ENCODE results near the gene CCDC85A.

GRCh38 chr2:56197816-56198215 lies 14.0 kb downstream of the CCDC85A start:
- TF ChIP-seq TAF1 (IDR thresholded peaks at IDR 0.05; ENCODE audit: borderline replicate concordance, low read depth, low read length) (no peak), CTCF (IDR thresholded peaks at IDR 0.05) (no peak), POLR2AphosphoS5 (IDR thresholded peaks at IDR 0.05; ENCODE audit: low read depth, low read length) (no peak), EZH2phosphoT487 (IDR thresholded peaks at IDR 0.05; ENCODE audit: borderline replicate concordance, low read depth) (no peak)

Measured in SK-N-SH (cell line).